ENCODE results near the gene ANXA2R. TPM values are rescaled to one million over a fixed set of nuclear protein-coding genes. Genes with fewer than 3 reads are reported as not detected.

ANXA2R gene
- total and polyA plus RNA-seq, 2 donors (not counting 1 experiment from before 2014, with no cell fraction given), result 0.61 to 1.8 TPM

GRCh38 chr5:43068037-43068436, 27.9 kb upstream of the ANXA2R start:
- Histone ChIP-seq H3K27me3 (ENCODE audit: control insufficient read depth, insufficient read depth, low read length) (no peaks in the 10 kb centered on the region), H3K4me2 (ENCODE audit: extremely low read depth, insufficient read depth, low read length) (peak overlapping the region; percentile 100), H3K27ac (ENCODE audit: insufficient read depth, low read length) (peak overlapping the region; percentile 100), H3K9me3 (ENCODE audit: control insufficient read depth, insufficient read depth, low read depth, low read length) (no peaks in the 10 kb centered on the region), H3K4me3 (replicated peaks in 1 of 4; ENCODE audit: control extremely low read depth in 1 of 4, insufficient read depth in 1 of 4, low read depth in 3 of 4, low read length in 4 of 4) (peak overlapping the region; percentile 80 to 99 (median 92)), H2AFZ (ENCODE audit: low read length) (no peak overlapping the region), H3K9ac (ENCODE audit: insufficient read depth, low read length) (peak overlapping the region; percentile 95), H3K79me2 (ENCODE audit: control insufficient read depth, insufficient read depth, low read length) (peaks cover 74% of the 10 kb centered on the region), H4K20me1 (ENCODE audit: control insufficient read depth, extremely low read depth, insufficient read depth, low read length) (no peaks in the 10 kb centered on the region), H3K36me3 (ENCODE audit: control insufficient read depth, insufficient read depth, low read length) (peaks cover 7% of the 10 kb centered on the region), H3K4me1 (ENCODE audit: control insufficient read depth, extremely low read depth, insufficient read depth, low read length) (peaks cover 16% of the 10 kb centered on the region)
- no peak for DNase-seq (ENCODE audit: low read depth in 2 of 2)
- TF ChIP-seq EZH2 (IDR thresholded peaks at IDR 0.05; ENCODE audit: low read length, missing control alignments) (no peak), CTCF (conservative IDR thresholded peaks at IDR 0.05 in 1 of 2, IDR thresholded peaks at IDR 0.05 in 1 of 2; ENCODE audit: low read depth in 1 of 2, low read length in 2 of 2) (no peak)

GRCh38 chr5:43066799-43067741, 27.0 kb upstream of the ANXA2R start:
- H3K4me1 ChIP-seq (ENCODE audit: control insufficient read depth, extremely low read depth, insufficient read depth, low read length), result peaks cover 16% of the 10 kb centered on the region
- peaks cover 7% of the 10 kb centered on the region for H3K36me3 ChIP-seq (ENCODE audit: control insufficient read depth, insufficient read depth, low read length)
- no peaks in the 10 kb centered on the region for H4K20me1 ChIP-seq (ENCODE audit: control insufficient read depth, extremely low read depth, insufficient read depth, low read length)
- peak; percentile 93 to 95 for DNase-seq (ENCODE audit: low read depth in 2 of 2)
- H3K9me3 ChIP-seq (ENCODE audit: control insufficient read depth, insufficient read depth, low read depth, low read length), result no peaks in the 10 kb centered on the region
- peaks cover 78% of the 10 kb centered on the region for H3K79me2 ChIP-seq (ENCODE audit: control insufficient read depth, insufficient read depth, low read length)
- TF ChIP-seq CTCF (conservative IDR thresholded peaks at IDR 0.05 in 1 of 2, IDR thresholded peaks at IDR 0.05 in 1 of 2; ENCODE audit: low read depth in 1 of 2, low read length in 2 of 2) (no peak), EZH2 (IDR thresholded peaks at IDR 0.05; ENCODE audit: low read length, missing control alignments) (no peak)
- peak overlapping the region; percentile 95 for H3K9ac ChIP-seq (ENCODE audit: insufficient read depth, low read length)
- H2AFZ ChIP-seq (ENCODE audit: low read length), result peak overlapping the region; percentile 69
- no peaks in the 10 kb centered on the region for H3K27me3 ChIP-seq (ENCODE audit: control insufficient read depth, insufficient read depth, low read length)
- H3K4me3 ChIP-seq (replicated peaks in 1 of 4; ENCODE audit: control extremely low read depth in 1 of 4, insufficient read depth in 1 of 4, low read depth in 3 of 4, low read length in 4 of 4), result peak overlapping the region; percentile 80 to 99 (median 92)
- peak overlapping the region; percentile 100 for H3K4me2 ChIP-seq (ENCODE audit: extremely low read depth, insufficient read depth, low read length)
- H3K27ac ChIP-seq (ENCODE audit: insufficient read depth, low read length), result peak overlapping the region; percentile 100

GRCh38 chr5:43065948-43066798, 26.1 kb upstream of the ANXA2R start:
- DNase-seq (ENCODE audit: low read depth in 2 of 2), result peak; percentile 69 to 79
- H3K79me2 ChIP-seq (ENCODE audit: control insufficient read depth, insufficient read depth, low read length), result peaks cover 85% of the 10 kb centered on the region
- no peaks in the 10 kb centered on the region for H4K20me1 ChIP-seq (ENCODE audit: control insufficient read depth, extremely low read depth, insufficient read depth, low read length)
- peak overlapping the region; percentile 100 for H3K4me2 ChIP-seq (ENCODE audit: extremely low read depth, insufficient read depth, low read length)
- no peaks in the 10 kb centered on the region for H3K27me3 ChIP-seq (ENCODE audit: control insufficient read depth, insufficient read depth, low read length)
- peak overlapping the region; percentile 100 for H3K27ac ChIP-seq (ENCODE audit: insufficient read depth, low read length)
- peaks cover 5% of the 10 kb centered on the region for H3K36me3 ChIP-seq (ENCODE audit: control insufficient read depth, insufficient read depth, low read length)
- H3K9ac ChIP-seq (ENCODE audit: insufficient read depth, low read length), result peak overlapping the region; percentile 95
- TF ChIP-seq CTCF (conservative IDR thresholded peaks at IDR 0.05 in 1 of 2, IDR thresholded peaks at IDR 0.05 in 1 of 2; ENCODE audit: low read depth in 1 of 2, low read length in 2 of 2) (no peak), EZH2 (IDR thresholded peaks at IDR 0.05; ENCODE audit: low read length, missing control alignments) (no peak)
- H2AFZ ChIP-seq (ENCODE audit: low read length), result peak overlapping the region; percentile 67
- peak overlapping the region; percentile 80 to 99 (median 92) for H3K4me3 ChIP-seq (replicated peaks in 1 of 4; ENCODE audit: control extremely low read depth in 1 of 4, insufficient read depth in 1 of 4, low read depth in 3 of 4, low read length in 4 of 4)
- H3K9me3 ChIP-seq (ENCODE audit: control insufficient read depth, insufficient read depth, low read depth, low read length), result no peaks in the 10 kb centered on the region
- peaks cover 21% of the 10 kb centered on the region for H3K4me1 ChIP-seq (ENCODE audit: control insufficient read depth, extremely low read depth, insufficient read depth, low read length)
